NCI-H82 treated with DMSO at 0.1 percent for 48 hours (cell line): ENCODE measurements around the gene CTRL.
"Not testable (repeated sequence)": the region's sequence is repeated elsewhere in the genome, so short reads cannot be mapped to it uniquely, and the experiment has no call there.

Experiments used
- DNase-seq: peaks from one replicate; lab custom pipeline; 2025; ENCODE audit not compliant: unreplicated experiment; lab: John Stamatoyannopoulos, UW

The CTRL gene

GRCh38 chr16:67924140-67924906 is 7.3 kb downstream of the CTRL start:
- no peak for DNase-seq

DNA sequence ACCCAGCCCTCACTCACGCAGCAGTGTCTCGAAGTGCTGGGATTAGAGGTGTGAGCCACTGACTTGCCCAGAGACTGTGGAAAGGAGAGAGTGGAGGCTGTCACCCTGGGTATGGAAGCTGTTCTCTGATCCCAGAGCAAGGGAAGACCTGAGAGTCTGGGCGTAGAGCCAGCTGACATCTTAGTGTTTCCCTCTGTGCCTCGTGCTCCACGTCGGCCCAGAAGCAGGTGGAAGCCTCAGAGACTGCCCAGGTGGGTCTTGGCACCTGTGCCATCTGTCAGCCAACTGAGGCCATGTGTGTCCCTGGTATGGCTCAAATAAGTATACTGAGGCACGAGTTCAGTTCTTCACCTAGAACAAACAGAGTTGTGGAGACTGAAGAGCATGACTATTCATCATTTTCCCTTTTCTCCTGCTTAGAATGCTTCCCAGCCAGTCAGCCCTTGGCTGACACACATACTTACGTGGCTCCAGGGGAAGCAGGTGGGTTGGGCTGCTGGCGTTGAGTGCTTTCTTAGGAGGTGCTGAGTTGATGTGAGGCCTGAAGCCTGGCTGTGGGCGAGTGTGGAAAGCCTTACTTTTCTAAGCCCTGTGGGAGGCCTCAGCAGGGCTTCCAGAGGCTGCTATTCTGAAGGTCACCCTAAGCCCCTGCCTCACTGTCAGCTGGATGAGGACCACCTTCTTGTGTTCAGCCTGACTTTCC is 8.1 kb downstream of the CTRL start:
- no peak for DNase-seq

- DNase-seq: no peak
Measured at GRCh38 chr16:67922740-67923139, 8.9 kb downstream of the CTRL start.

DNA sequence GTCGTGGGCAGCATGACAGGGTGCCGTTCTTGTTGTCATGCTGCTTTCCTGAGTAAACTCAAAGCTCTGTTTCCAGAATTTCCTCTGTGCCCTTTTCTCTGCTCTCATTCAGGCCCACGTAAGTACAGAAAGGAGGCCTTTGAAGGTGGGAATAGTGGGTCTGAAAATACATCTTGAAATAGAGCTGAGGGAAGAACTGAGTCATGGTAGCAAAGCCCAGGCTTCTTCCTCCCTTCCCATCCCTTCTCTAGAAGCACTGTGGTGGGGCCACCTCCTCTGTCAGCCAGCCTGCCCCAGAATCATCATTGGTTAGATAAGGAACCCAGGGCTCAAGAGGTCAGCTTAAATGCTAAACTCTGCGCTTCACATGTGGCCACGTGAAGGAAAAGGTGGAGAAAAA is 9.4 kb downstream of the CTRL start:
- no peak for DNase-seq

DNA sequence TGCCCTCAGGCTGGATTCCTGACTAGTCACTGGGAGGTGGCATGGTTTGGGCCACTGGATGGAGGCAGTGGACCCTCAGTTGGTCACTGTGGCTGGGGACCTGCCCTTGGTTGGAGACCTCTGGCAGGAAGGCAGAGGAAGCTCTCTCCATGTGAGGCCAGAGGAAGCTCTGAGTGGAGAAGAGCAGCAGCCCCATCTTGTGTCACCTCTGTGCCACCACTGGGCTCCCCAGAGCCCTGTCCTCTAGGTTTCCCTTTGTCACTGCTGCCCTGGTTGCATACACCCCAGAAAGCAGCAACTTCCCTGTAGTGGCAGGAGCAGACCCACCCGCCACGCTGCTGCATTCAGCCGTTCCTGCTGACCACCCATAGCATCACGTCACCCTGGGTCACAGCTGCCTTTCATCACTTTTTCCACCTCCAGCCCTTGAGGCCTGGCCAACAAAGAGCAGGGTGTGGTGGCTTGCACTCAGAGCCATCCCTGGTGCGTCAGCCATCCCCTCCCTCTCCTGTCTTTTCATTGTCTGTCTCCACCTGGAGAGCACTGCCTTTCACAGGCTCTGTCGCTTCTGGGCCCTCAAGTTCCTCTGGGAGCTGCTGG is 11.9 kb downstream of the CTRL start:
- DNase-seq: no peak

GRCh38 chr16:67917852-67918236 is 13.8 kb downstream of the CTRL start:
- DNase-seq: no peak

DNA sequence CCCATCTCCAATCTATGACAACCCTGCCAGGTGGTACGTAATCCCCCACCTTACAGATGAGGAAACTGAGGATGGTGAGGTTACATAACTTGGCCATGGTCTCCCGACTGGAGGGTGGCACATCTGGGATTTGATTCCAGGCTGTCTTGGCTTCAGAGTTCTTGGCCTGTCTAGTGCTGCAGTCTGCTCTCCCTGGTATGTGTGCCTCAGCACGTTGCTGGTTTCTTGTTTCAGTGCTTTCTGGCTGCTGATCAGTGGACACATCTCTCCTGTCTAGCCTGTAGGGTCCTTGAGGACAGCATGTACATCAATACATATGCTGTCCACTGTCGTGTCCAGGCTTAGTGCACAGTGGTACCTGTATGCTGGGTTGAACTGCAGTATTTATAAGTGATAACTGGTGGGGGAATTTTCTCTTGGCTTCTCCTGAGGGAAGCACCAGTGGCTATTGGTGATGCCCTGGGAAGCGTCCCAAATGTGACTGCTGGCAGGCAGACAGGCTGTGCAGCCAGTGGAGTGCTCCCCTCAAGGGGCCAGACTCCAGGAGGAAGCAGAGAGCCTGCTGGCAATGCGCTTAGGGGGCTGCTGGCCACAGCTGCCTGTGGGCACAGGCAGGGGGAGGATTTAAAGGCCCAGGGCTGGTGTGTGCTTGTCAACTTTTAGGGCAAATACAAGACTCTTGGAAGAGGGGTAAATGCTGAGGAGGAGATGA is 14.4 kb downstream of the CTRL start:
- no peak for DNase-seq

- no peak for DNase-seq
Measured at GRCh38 chr16:67915831-67916723, 15.6 kb downstream of the CTRL start.

GRCh38 chr16:67915496-67915769 is 16.2 kb downstream of the CTRL start:
- not testable (repeated sequence) for DNase-seq

- no peak for DNase-seq
Measured at GRCh38 chr16:67914758-67915495, 16.7 kb downstream of the CTRL start.

DNA sequence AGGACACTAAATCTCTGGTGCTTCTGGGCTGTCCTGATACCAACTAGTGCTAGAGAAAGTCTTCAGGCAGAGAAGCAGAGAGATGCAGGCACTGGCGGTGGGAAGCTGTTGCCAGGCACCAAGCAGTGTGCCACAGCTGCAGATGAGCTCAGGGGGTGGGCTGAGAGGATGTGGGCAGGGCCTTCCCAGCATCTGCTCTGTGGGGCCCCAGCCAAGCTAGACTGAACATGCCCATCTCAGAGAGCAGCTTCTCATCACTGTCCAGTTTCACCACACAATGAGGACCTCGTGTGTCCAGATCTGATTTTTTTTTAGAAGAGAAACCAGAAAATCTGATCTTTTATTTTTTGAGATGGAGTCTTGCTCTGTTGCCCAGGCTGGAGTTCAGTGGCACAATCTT is 21.5 kb downstream of the CTRL start:
- DNase-seq: no peak

GRCh38 chr16:67909056-67909742 is 22.5 kb downstream of the CTRL start:
- no peak for DNase-seq

- DNase-seq: no peak
Measured at GRCh38 chr16:67907397-67908180, 24.1 kb downstream of the CTRL start.

DNA sequence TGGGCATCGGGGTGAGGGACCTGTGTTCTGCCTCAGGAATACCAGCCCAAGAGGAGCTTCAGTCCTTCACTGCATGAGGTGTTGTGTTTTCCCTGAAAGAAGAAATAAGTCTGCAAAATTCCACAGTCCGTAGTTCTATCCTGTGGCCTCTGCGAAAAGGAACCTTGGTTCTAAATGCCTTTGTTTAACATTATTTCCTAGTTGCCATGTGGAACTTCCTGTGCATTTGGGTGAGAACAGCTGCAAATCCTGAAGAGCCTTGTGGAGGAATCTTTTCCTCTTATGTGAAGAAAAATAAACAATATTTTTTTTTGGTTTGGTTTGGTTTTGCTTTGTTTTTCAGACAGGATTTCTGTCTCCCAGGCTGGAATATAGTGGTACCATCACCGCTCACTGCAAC is 28.8 kb downstream of the CTRL start:
- no peak for DNase-seq

- DNase-seq: no peak
Measured at GRCh38 chr16:67901734-67902133, 29.9 kb downstream of the CTRL start.

GRCh38 chr16:67897231-67897630 is 34.4 kb downstream of the CTRL start:
- DNase-seq: no peak

GRCh38 chr16:67893743-67894399 is 37.8 kb downstream of the CTRL start:
- DNase-seq: no peak
